Measurements from ENCODE around the gene FGD4.

The FGD4 gene

DNA sequence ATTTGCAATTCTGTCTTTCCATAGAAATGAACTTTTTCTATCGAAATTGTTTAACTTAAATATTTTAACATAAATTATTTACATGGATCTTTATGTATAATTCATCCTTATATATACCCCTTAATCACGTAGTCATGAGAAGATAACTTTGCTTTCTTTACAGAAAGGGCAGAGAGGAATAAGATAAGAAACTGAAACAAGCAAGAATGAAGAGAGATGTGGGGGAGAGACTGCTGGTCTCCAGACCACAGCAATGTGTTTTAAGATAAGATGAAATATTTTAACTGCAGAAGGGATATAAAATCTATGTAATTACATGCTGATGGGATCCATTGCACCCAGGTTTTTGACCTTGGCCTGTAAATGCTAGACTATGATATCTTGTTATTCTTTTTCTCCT, 245.1 kb downstream of the FGD4 start:
- H3K27me3 ChIP-seq (ENCODE audit: control insufficient read depth in 2 of 2, insufficient read depth in 2 of 2, low read length in 2 of 2), result no peaks in the 10 kb centered on the region
- H3K4me1 ChIP-seq (ENCODE audit: control insufficient read depth in 2 of 2, insufficient read depth in 2 of 2, low read length in 2 of 2), result no peaks in the 10 kb centered on the region
- H3K9me3 ChIP-seq (ENCODE audit: control insufficient read depth in 2 of 2, low read length in 2 of 2), result no peaks in the 10 kb centered on the region
- H3K9ac ChIP-seq (ENCODE audit: low read depth in 1 of 2, low read length in 2 of 2), result no peak overlapping the region
- no peak overlapping the region for H3K4me3 ChIP-seq (ENCODE audit: low read length in 2 of 2)
- H3K36me3 ChIP-seq (ENCODE audit: control insufficient read depth in 2 of 2, insufficient read depth in 2 of 2, low read length in 2 of 2), result peaks cover 15 to 39% of the 10 kb centered on the region in 2 donors
- no peak overlapping the region for H3K27ac ChIP-seq (ENCODE audit: low read depth in 2 of 2, low read length in 2 of 2)

DNA sequence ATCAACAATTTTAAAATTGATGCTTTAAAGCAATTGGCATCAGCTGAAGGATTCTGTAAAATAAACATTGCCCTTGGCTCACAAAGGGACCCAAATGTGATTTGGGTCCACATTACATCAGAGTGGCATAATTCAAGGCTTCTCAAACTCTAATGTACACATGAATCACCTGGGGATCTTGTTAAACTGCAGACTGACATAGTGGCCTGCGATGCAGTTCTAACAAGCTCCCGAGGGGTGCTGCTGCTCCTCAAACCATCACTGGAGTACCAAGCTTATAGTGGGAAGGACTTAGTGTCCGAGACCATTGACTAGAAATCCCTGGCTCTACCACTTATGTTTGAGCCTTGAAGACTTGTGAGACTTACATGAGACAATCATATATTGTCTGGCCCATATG, 247.9 kb downstream of the FGD4 start:
- H3K27ac ChIP-seq (ENCODE audit: low read depth in 2 of 2, low read length in 2 of 2), result no peak overlapping the region

DNA sequence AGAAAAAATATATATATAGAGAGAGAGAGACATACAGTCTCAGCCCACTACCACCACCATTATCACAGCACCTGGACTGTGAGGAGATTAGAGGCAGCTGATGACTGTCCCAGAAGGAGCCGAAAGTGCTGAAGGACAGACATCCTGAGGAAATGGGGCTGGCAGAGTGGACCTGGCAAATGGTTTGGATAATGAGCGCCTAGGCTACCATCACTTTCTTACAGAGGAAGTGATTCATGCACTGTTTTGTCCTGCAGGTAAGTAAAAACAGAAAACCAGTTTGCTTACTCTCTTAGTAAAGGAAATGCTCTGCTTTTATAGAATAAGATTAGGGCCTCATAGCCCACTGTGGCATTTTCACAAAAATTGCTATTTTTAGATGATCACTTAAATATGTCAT, 251.2 kb downstream of the FGD4 start:
- Histone ChIP-seq H3K4me1 (ENCODE audit: control insufficient read depth in 2 of 2, insufficient read depth in 2 of 2, low read length in 2 of 2) (no peaks in the 10 kb centered on the region), H3K27ac (ENCODE audit: low read depth in 2 of 2, low read length in 2 of 2) (no peak overlapping the region), H3K4me3 (ENCODE audit: low read length in 2 of 2) (no peak overlapping the region), H3K27me3 (ENCODE audit: control insufficient read depth in 2 of 2, insufficient read depth in 2 of 2, low read length in 2 of 2) (no peaks in the 10 kb centered on the region), H3K36me3 (ENCODE audit: control insufficient read depth in 2 of 2, insufficient read depth in 2 of 2, low read length in 2 of 2) (no peaks in the 10 kb centered on the region), H3K9me3 (ENCODE audit: control insufficient read depth in 2 of 2, low read length in 2 of 2) (no peaks in the 10 kb centered on the region), H3K9ac (ENCODE audit: low read depth in 1 of 2, low read length in 2 of 2) (no peak overlapping the region)

More for the DNA sequence above, 247.9 kb downstream of the FGD4 start:
- H3K36me3 ChIP-seq (ENCODE audit: control insufficient read depth in 2 of 2, insufficient read depth in 2 of 2, low read length in 2 of 2), result peaks cover 0 to 17% of the 10 kb centered on the region in 2 donors
- H3K9ac ChIP-seq (ENCODE audit: low read depth in 1 of 2, low read length in 2 of 2), result no peak overlapping the region
- H3K4me3 ChIP-seq (ENCODE audit: low read length in 2 of 2), result no peak overlapping the region
- H3K27me3 ChIP-seq (ENCODE audit: control insufficient read depth in 2 of 2, insufficient read depth in 2 of 2, low read length in 2 of 2), result no peaks in the 10 kb centered on the region
- H3K9me3 ChIP-seq (ENCODE audit: control insufficient read depth in 2 of 2, low read length in 2 of 2), result no peaks in the 10 kb centered on the region
- no peaks in the 10 kb centered on the region for H3K4me1 ChIP-seq (ENCODE audit: control insufficient read depth in 2 of 2, insufficient read depth in 2 of 2, low read length in 2 of 2)

DNA sequence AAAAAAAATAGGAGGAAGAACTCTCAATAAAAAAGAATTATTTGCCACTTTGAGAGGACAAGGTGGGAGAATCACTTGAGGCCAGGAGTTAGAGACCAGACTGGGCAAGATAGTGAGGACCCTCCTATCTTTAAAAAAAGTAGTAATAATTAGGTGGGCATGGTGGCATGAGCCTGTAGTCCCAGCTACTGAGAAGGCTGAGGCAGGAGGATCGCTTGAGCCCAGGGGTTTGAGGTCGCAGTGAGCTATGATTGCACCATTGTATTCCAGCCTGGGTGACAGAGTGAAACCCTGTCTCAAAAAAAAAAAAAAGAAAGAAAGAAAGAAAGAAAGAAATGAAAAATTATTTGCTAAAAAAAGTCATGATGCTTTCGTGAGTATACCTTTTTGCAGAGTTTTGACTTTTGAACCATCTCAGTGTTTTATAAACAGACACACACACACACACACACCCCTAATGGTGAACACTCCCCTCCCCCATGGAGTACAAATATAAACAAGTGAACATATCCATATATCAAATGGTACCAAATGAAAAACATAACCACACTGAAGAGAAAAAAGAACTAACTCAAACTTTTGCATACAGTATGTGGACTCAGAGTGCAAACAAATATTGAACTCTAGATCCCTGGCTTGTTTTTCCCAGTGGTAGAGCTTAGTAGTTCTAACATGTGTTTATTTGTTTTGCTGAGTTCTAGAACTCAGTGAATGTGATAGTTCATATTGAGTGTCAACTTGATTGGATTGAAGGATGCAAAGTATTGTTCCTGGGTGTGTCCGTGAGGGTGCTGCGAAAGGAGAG, 252.0 kb downstream of the FGD4 start:
- no peak overlapping the region for H3K27ac ChIP-seq (ENCODE audit: low read depth in 2 of 2, low read length in 2 of 2)
- H3K36me3 ChIP-seq (ENCODE audit: control insufficient read depth in 2 of 2, insufficient read depth in 2 of 2, low read length in 2 of 2), result no peaks in the 10 kb centered on the region
- no peak overlapping the region for H3K4me3 ChIP-seq (ENCODE audit: low read length in 2 of 2)
- H3K27me3 ChIP-seq (ENCODE audit: control insufficient read depth in 2 of 2, insufficient read depth in 2 of 2, low read length in 2 of 2), result no peaks in the 10 kb centered on the region
- H3K4me1 ChIP-seq (ENCODE audit: control insufficient read depth in 2 of 2, insufficient read depth in 2 of 2, low read length in 2 of 2), result no peaks in the 10 kb centered on the region
- H3K9ac ChIP-seq (ENCODE audit: low read depth in 1 of 2, low read length in 2 of 2), result no peak overlapping the region
- H3K9me3 ChIP-seq (ENCODE audit: control insufficient read depth in 2 of 2, low read length in 2 of 2), result no peaks in the 10 kb centered on the region

DNA sequence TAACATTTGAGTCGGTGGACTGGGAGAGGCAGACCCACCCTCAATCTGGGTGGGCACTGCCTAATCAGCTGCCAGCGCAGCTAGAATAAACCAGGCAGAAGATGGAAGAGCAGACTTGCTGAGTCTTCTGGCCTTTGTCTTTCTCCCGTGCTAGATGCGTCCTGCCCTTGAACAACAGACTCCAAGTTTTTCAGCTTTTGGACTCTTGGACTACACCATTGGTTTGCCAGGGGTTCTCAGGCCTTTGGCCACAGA, 252.5 kb downstream of the FGD4 start:
- no peaks in the 10 kb centered on the region for H3K36me3 ChIP-seq (ENCODE audit: control insufficient read depth in 2 of 2, insufficient read depth in 2 of 2, low read length in 2 of 2)
- H3K9me3 ChIP-seq (ENCODE audit: control insufficient read depth in 2 of 2, low read length in 2 of 2), result no peaks in the 10 kb centered on the region

DNA sequence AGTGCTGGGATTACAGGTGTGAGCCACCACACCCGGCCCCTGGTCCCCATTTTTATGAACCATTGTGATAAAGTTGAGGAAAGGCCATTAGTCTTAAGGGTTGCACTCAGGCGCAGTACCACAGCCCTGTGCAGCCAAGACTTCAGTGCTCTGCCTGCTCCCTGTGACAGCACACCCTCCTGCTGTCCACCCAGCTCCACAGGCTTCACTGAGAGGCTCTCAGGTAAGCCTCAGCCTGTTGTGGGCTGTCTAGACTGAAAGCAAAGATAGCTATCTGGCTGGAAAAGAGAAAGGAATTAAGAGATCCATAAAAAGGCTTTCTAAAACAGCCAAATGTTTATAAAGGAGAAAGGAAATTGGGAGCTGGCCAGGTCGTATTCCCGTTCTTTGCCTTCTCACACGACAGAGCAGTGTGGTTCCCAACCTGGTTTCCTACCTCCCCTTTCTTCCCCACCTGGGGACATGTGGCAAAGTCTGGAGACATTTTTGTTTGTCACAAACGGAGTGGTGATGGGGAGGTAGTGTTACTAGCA, 260.6 kb downstream of the FGD4 start:
- Histone ChIP-seq H3K4me3 (ENCODE audit: low read length in 2 of 2) (no peak overlapping the region), H3K27ac (ENCODE audit: low read depth in 2 of 2, low read length in 2 of 2) (no peak overlapping the region), H3K9ac (ENCODE audit: low read depth in 1 of 2, low read length in 2 of 2) (no peak overlapping the region), H3K36me3 (ENCODE audit: control insufficient read depth in 2 of 2, insufficient read depth in 2 of 2, low read length in 2 of 2) (no peaks in the 10 kb centered on the region), H3K4me1 (ENCODE audit: control insufficient read depth in 2 of 2, insufficient read depth in 2 of 2, low read length in 2 of 2) (no peaks in the 10 kb centered on the region), H3K27me3 (ENCODE audit: control insufficient read depth in 2 of 2, insufficient read depth in 2 of 2, low read length in 2 of 2) (no peaks in the 10 kb centered on the region), H3K9me3 (ENCODE audit: control insufficient read depth in 2 of 2, low read length in 2 of 2) (no peaks in the 10 kb centered on the region)

More for the DNA sequence above, 252.5 kb downstream of the FGD4 start:
- Histone ChIP-seq H3K27ac (ENCODE audit: low read depth in 2 of 2, low read length in 2 of 2) (no peak overlapping the region), H3K9ac (ENCODE audit: low read depth in 1 of 2, low read length in 2 of 2) (no peak overlapping the region), H3K4me1 (ENCODE audit: control insufficient read depth in 2 of 2, insufficient read depth in 2 of 2, low read length in 2 of 2) (no peaks in the 10 kb centered on the region), H3K27me3 (ENCODE audit: control insufficient read depth in 2 of 2, insufficient read depth in 2 of 2, low read length in 2 of 2) (no peaks in the 10 kb centered on the region), H3K4me3 (ENCODE audit: low read length in 2 of 2) (no peak overlapping the region)

DNA sequence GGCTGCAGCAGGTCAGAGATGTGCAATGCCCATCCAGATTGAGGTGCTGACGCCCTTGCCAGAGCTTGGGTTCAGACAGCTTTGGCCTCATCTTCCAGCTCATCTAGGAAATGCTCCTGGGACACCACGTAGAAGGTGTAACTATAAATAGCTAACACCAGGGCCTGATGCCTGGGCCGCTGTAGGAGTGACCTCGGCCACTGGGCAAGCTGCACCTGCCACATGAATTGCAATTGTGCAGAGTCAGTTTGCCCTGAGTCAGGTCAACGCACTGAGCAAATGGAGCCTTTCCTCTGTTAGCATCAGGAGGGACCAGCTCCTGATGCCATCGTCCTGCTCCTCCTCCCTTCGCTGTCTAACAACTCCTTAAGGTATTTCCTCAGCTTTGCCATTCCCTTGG, 262.3 kb downstream of the FGD4 start:
- no peak overlapping the region for H3K27ac ChIP-seq (ENCODE audit: low read depth in 2 of 2, low read length in 2 of 2)
- H3K4me1 ChIP-seq (ENCODE audit: control insufficient read depth in 2 of 2, insufficient read depth in 2 of 2, low read length in 2 of 2), result no peaks in the 10 kb centered on the region
- H3K36me3 ChIP-seq (ENCODE audit: control insufficient read depth in 2 of 2, insufficient read depth in 2 of 2, low read length in 2 of 2), result no peaks in the 10 kb centered on the region
- no peak overlapping the region for H3K9ac ChIP-seq (ENCODE audit: low read depth in 1 of 2, low read length in 2 of 2)
- no peaks in the 10 kb centered on the region for H3K27me3 ChIP-seq (ENCODE audit: control insufficient read depth in 2 of 2, insufficient read depth in 2 of 2, low read length in 2 of 2)
- H3K4me3 ChIP-seq (ENCODE audit: low read length in 2 of 2), result no peak overlapping the region
- H3K9me3 ChIP-seq (ENCODE audit: control insufficient read depth in 2 of 2, low read length in 2 of 2), result no peaks in the 10 kb centered on the region

DNA sequence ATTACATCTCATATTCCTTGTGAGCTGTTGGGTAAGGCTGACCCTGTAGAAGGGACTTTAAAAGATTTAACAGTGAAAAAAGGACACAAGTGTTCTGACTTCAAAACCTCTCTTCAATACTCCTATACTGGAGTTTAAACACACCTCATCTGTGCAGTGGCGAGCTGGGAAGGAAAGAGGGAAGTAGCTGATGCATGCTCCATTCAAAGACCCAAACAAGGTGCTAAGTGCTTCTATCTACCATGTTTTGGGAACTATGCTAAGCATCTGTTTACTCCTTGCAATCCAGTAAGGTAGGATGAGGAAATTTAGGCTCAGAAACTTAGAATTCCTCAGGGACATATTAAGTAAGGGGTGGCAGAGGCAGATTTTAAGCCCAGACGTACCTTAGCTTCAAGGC, 263.3 kb downstream of the FGD4 start:
- Histone ChIP-seq H3K36me3 (ENCODE audit: control insufficient read depth in 2 of 2, insufficient read depth in 2 of 2, low read length in 2 of 2) (no peaks in the 10 kb centered on the region), H3K9ac (ENCODE audit: low read depth in 1 of 2, low read length in 2 of 2) (no peak overlapping the region), H3K4me1 (ENCODE audit: control insufficient read depth in 2 of 2, insufficient read depth in 2 of 2, low read length in 2 of 2) (no peaks in the 10 kb centered on the region), H3K27me3 (ENCODE audit: control insufficient read depth in 2 of 2, insufficient read depth in 2 of 2, low read length in 2 of 2) (no peaks in the 10 kb centered on the region), H3K27ac (ENCODE audit: low read depth in 2 of 2, low read length in 2 of 2) (no peak overlapping the region), H3K9me3 (ENCODE audit: control insufficient read depth in 2 of 2, low read length in 2 of 2) (no peaks in the 10 kb centered on the region), H3K4me3 (ENCODE audit: low read length in 2 of 2) (no peak overlapping the region)

DNA sequence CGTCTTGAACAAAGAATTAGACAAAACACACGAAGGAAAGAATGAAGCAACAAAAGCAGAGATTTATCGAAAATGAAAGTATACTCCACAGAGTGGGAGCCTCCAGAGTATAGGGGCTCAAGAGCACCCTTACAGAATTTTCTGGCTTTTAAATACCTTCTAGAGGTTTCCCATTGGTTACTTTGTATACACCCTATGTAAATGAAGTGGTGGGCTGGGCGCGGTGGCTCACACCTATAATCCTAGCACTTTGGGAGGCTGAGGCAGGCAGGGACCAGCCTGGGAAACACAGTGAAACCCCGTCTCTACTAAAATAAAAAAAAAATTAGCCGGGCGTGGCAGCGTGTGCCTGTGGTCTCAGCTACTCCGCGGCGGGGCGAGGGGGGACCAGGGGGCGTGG, 266.7 kb downstream of the FGD4 start:
- Histone ChIP-seq H3K36me3 (ENCODE audit: control insufficient read depth in 2 of 2, insufficient read depth in 2 of 2, low read length in 2 of 2) (no peaks in the 10 kb centered on the region), H3K27ac (ENCODE audit: low read depth in 2 of 2, low read length in 2 of 2) (no peak overlapping the region), H3K9me3 (ENCODE audit: control insufficient read depth in 2 of 2, low read length in 2 of 2) (peaks cover 2 to 3% of the 10 kb centered on the region in 2 donors), H3K4me3 (ENCODE audit: low read length in 2 of 2) (no peak overlapping the region), H3K9ac (ENCODE audit: low read depth in 1 of 2, low read length in 2 of 2) (no peak overlapping the region), H3K4me1 (ENCODE audit: control insufficient read depth in 2 of 2, insufficient read depth in 2 of 2, low read length in 2 of 2) (no peaks in the 10 kb centered on the region), H3K27me3 (ENCODE audit: control insufficient read depth in 2 of 2, insufficient read depth in 2 of 2, low read length in 2 of 2) (no peaks in the 10 kb centered on the region)

DNA sequence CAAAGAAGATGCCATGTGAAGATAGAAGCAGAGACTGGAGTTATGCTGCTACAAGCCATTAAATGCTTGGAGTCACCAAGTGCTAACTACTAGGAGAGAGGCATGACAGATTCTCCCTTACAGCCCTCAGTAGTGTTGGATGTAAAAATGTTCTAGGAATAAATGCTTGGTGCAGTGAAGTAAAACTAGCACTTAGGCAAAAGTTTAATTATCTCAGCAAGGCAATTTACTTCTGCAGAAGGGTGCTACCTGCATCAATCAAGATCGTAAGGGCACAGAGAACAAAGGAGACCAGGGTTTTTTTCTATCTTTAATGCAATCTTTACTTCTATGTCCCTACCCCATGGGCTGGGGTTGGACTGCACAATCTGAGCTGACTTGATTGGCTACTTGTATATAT, 270.2 kb downstream of the FGD4 start:
- H3K4me3 ChIP-seq (ENCODE audit: low read length in 2 of 2), result no peak overlapping the region
- no peak overlapping the region for H3K27ac ChIP-seq (ENCODE audit: low read depth in 2 of 2, low read length in 2 of 2)
- H3K4me1 ChIP-seq (ENCODE audit: control insufficient read depth in 2 of 2, insufficient read depth in 2 of 2, low read length in 2 of 2), result peaks cover 0 to 3% of the 10 kb centered on the region in 2 donors
- no peak overlapping the region for H3K9ac ChIP-seq (ENCODE audit: low read depth in 1 of 2, low read length in 2 of 2)
- no peaks in the 10 kb centered on the region for H3K36me3 ChIP-seq (ENCODE audit: control insufficient read depth in 2 of 2, insufficient read depth in 2 of 2, low read length in 2 of 2)
- no peaks in the 10 kb centered on the region for H3K27me3 ChIP-seq (ENCODE audit: control insufficient read depth in 2 of 2, insufficient read depth in 2 of 2, low read length in 2 of 2)
- peaks cover 2 to 3% of the 10 kb centered on the region in 2 donors for H3K9me3 ChIP-seq (ENCODE audit: control insufficient read depth in 2 of 2, low read length in 2 of 2)
